Endometrium (tissue), 2 donors: ENCODE results near the gene IL36RN.

Experiments used
- FAIRE-seq: peaks from 2 replicates; lab custom pipeline; 2012; peaks lifted over from hg19 to GRCh38; lab: Jason Lieb, UNC
- donor health status: control.
- donor health status: control.

IL36RN gene

DNA sequence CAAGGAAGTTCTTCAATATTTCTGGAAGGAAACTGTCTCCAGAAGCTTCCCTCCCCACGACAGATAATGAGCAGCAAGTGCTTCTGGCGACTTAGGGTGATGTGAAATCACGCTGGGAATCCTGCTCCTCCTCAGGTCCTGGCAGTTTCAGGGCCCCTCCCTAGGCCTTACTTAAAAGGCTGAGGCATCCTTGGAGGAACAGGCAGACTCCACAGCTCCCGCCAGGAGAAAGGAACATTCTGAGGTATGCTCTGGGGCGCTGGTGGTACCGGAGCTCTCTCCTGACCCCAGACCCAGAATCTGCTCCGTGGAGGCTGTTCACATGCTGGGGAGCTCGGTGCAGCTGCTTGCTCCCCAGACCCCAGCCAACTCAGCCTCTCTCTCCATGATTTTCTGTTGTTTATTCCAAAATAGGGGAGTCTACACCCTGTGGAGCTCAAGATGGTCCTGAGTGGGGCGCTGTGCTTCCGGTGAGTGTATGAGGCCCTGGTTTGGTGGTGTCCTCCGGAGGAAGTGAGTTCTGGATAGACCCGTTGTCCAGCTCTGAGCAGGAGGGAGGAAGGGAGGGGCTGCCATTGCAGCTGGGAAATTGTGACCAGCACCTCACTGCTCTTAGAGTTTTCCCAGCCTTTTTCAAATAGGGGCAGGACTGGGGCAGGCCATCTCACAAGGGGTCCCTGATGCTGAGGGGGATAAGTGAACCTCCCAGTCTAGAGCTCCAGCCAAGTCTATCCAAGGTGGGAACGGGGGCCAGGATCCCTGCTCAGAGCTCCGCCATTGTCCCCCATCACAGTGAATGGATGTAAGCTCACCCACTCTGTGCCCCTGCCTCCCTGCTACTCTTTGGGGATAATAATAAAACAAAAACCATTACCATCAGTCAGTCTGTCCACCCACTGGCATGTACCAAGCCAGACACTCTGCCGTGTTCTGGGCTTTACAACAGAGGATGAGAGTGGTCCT lies at the start of gene IL36RN:
IL36RN (plus strand) TSS at position 201 of the 963 bp plus-strand sequence; CDS start at position 442, 241 bp downstream.
- no peak for FAIRE-seq

GRCh38 chr2:113009622-113010021 lies 49.4 kb upstream of the IL36RN start:
- FAIRE-seq, result peak; percentile 31

- FAIRE-seq, result no peak
Measured at GRCh38 chr2:113010088-113010487, 48.9 kb upstream of the IL36RN start.

GRCh38 chr2:113011108-113011507 lies 47.9 kb upstream of the IL36RN start:
- no peak for FAIRE-seq

- no peak for FAIRE-seq
Measured at GRCh38 chr2:113012436-113013335, 46.3 kb upstream of the IL36RN start.

- no peak for FAIRE-seq
Measured at GRCh38 chr2:113013336-113013661, 45.7 kb upstream of the IL36RN start.

DNA sequence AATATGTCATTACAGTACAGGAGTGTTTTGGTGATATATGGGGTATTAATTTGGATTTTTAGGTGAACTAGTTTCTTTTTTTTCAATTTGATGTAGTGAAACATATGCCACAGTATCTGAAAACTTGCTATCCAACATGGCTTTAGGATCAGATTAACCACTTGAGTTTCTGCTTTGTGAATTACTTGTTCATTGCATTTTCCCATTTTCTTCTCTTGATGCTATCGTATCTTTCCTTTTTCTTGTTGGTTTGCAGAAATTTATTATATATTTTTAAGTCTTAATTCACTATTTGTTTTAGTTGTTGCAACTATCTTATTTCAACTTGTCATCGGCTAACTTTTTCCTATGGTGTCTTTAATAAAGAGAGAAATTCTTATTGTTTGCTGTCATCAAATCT lies 44.9 kb upstream of the IL36RN start:
- FAIRE-seq, result no peak

- FAIRE-seq, result no peak
Measured at GRCh38 chr2:113015042-113015441, 44.0 kb upstream of the IL36RN start.

- FAIRE-seq, result no peak
Measured at GRCh38 chr2:113015655-113016054, 43.3 kb upstream of the IL36RN start.

DNA sequence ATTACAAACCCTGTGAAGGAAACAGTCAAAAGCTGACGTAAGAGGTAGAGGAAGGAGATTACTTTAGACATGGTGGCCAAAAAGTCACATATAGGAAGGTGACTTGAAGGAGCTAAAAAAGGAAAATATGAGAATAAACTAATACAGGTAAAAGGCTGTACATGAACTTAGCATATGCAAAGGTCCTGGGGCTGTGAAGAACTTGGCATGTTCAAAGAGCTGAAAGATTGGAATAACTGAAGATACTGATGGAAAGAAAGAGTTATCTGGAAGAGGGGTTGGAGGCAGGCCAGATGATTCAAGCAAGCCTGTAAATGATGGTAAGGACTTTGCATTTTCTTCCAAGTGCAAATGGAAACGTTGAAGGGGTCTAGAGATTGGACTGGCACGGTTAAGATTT lies 40.5 kb upstream of the IL36RN start:
- no peak for FAIRE-seq

DNA sequence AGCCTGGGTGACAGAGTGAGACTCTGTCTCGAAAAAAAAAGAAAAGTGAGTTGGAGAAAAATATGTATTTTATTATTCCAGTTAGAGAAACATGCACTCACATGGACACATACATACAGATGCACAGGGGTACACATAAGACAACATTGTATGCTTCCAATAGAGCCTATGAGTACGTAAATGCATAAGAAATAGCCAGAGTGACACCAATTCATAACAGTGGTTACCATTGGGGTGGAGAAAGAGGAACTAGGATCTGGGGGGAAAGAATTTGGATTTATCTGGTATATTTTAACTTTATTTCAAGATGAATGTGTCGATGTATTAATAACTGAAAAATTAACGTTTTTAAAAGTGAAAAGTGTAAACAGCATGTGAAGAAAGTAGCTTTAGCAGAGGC lies 37.7 kb upstream of the IL36RN start:
- FAIRE-seq, result no peak

- FAIRE-seq, result no peak
Measured at GRCh38 chr2:113024764-113025163, 34.2 kb upstream of the IL36RN start.

DNA sequence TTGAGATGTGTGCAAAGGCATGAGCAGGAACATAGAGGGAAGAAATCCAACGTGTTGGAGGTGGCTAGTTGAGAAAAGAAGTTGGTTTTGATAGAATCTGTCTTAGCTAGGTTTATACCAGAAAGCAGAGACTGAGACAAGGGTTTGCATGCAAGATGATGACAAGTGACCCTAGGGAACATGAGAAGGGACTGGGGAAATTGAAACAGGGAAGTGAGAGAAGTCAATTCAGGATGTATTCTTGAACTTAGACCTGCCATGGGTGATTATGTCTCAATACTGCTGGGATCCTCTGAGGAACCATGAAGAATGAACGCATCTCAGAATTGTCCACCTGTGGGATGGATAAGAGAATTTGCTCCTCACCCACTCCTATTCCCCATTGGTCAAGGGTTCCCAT lies 33.3 kb upstream of the IL36RN start:
- FAIRE-seq, result no peak

GRCh38 chr2:113027691-113028090 lies 31.3 kb upstream of the IL36RN start:
- FAIRE-seq, result no peak

- FAIRE-seq, result no peak
Measured at GRCh38 chr2:113028112-113028511, 30.9 kb upstream of the IL36RN start.

- FAIRE-seq, result no peak
Measured at GRCh38 chr2:113032737-113033136, 26.3 kb upstream of the IL36RN start.

GRCh38 chr2:113034016-113034415 lies 25.0 kb upstream of the IL36RN start:
- FAIRE-seq, result no peak

- FAIRE-seq, result no peak
Measured at GRCh38 chr2:113036763-113037162, 22.2 kb upstream of the IL36RN start.

- FAIRE-seq, result no peak
Measured at GRCh38 chr2:113038291-113038690, 20.7 kb upstream of the IL36RN start.

DNA sequence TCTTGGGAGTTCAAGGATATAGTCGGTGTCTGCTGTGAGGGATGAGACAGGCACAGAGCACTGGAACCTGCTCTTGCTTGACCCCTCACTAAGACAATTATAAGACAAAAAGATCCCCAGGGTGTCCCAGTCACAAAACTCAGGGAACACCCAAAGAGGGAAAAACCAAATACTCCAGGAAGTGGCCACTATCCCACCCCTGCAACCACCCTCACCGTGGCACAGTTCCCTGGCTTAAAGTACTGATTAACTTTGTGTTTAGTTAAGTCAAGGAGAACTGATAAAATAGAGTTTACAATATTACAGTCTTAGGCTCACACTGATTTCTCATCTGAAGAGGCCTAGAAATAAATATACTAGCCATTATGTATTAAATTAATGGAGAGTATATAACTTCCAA lies 19.8 kb upstream of the IL36RN start:
- no peak for FAIRE-seq

GRCh38 chr2:113039719-113040118 lies 19.3 kb upstream of the IL36RN start:
- FAIRE-seq, result no peak

DNA sequence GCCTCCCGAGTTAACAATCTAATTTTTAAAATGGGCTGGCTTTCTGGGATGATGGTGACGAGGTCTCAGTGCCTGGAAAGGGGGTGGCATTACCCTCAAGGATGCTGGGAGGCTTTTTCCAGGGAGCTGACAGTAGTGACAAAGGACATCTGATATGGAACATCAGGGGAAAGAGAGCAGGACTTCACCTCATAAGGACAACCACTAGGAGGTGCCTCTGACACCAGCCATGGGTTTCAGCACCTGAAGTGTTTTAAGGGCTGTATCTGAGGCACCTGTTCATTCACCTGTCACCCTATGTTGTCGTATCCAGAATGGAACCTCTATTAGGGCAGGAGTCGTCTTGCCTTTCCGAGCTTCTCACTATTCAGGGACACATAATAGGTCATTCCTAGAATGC lies 17.1 kb upstream of the IL36RN start:
- FAIRE-seq, result no peak

GRCh38 chr2:113046465-113046864 lies 12.5 kb upstream of the IL36RN start:
- FAIRE-seq, result no peak
